ENCODE data around the gene BEST4.

DNA sequence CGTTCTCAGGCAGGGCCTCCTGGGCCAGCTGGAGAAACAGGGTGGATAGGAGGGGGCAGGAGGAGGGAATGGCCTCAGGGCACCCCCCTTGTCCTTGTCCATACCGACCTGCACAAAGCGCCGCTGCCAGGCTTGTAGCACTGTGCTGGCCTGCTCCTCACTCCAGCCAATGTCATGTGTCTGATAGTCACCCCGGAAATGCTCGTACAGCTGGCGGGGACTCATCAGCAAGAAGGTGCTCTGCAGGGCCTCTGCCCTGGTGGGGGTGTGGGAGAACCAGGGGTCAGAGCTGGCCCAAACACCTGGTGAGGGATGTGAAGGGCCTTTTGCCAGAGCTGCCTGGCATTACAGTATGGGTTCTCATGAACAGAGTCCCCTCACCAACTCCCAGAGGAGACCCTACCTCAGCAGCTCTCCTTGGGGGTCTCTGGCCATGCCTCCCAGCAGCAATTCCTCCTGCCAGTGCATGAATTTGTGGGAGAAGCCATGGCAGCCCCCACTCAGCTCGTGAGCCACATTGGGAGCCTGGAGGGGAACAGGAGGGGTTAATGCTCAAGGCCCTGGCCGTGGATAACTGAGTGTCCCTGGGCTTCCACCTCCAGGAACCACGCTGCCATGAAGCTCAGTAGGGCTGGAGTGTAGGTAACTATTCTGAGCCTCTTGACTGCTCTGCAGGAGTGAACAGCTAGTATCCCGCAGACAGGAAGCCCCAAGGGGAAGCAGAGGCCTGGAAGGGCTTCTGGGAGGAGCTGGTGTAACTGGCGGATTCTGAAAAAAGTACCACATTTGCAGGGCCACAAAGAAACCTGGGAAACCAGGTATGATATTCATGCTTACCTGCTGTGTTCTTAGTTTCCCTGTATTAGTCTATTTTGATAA, 41.8 kb upstream of the BEST4 start:
- no peak for TF ChIP-seq EZH2 (IDR thresholded peaks at IDR 0.05)
- TF ChIP-seq, protein P1, sequence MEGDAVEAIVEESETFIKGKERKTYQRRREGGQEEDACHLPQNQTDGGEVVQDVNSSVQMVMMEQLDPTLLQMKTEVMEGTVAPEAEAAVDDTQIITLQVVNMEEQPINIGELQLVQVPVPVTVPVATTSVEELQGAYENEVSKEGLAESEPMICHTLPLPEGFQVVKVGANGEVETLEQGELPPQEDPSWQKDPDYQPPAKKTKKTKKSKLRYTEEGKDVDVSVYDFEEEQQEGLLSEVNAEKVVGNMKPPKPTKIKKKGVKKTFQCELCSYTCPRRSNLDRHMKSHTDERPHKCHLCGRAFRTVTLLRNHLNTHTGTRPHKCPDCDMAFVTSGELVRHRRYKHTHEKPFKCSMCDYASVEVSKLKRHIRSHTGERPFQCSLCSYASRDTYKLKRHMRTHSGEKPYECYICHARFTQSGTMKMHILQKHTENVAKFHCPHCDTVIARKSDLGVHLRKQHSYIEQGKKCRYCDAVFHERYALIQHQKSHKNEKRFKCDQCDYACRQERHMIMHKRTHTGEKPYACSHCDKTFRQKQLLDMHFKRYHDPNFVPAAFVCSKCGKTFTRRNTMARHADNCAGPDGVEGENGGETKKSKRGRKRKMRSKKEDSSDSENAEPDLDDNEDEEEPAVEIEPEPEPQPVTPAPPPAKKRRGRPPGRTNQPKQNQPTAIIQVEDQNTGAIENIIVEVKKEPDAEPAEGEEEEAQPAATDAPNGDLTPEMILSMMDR (IDR thresholded peaks at IDR 0.05): no peak

Measured in neural progenitor cell (in vitro differentiated cells).